Activated naive CD4-positive, alpha-beta T cell treated with anti-CD3 and anti-CD28 coated beads, Interleukin-2, amount 50 U/mL, for 16 hours (primary cell): Measurements from ENCODE around the gene PACS1.
"Not testable (repeated sequence)": the region's sequence is repeated elsewhere in the genome, so short reads cannot be mapped to it uniquely, and the experiment has no call there.

ENCODE experiments used
- DNase-seq: peaks from one replicate; pipeline ENCODE4 v3.0.0-alpha.2; 2020

The PACS1 gene

GRCh38 chr11:66262696-66263095 is 192.6 kb downstream of the PACS1 start:
- DNase-seq: no peak

- DNase-seq: no peak
Observed at GRCh38 chr11:66263231-66263630, 193.2 kb downstream of the PACS1 start.

GRCh38 chr11:66263785-66264184 is 193.7 kb downstream of the PACS1 start:
- DNase-seq: no peak

GRCh38 chr11:66264383-66264782 is 194.3 kb downstream of the PACS1 start:
- no peak for DNase-seq

- DNase-seq: peak; percentile 43
Observed at GRCh38 chr11:66264914-66265313, 194.8 kb downstream of the PACS1 start.

GRCh38 chr11:66265531-66266377 is 195.7 kb downstream of the PACS1 start:
- no peak for DNase-seq

GRCh38 chr11:66266378-66267038 is 196.4 kb downstream of the PACS1 start:
- no peak for DNase-seq

- no peak for DNase-seq
Observed at GRCh38 chr11:66267039-66267378, 196.9 kb downstream of the PACS1 start.

- DNase-seq: peak; percentile 85
Observed at GRCh38 chr11:66267379-66268243, 197.5 kb downstream of the PACS1 start.

GRCh38 chr11:66268244-66268951 is 198.3 kb downstream of the PACS1 start, which contains the start of gene RAB1B:
TSS of gene RAB1B (plus strand) at chr11:66268639. CDS start at chr11:66268680, 41 bp downstream.
- DNase-seq: peak; percentile 99

- no peak for DNase-seq
Observed at GRCh38 chr11:66268952-66269905, 199.2 kb downstream of the PACS1 start.

- no peak for DNase-seq
Observed at GRCh38 chr11:66271816-66272215, 201.7 kb downstream of the PACS1 start.

GRCh38 chr11:66272596-66272995 is 202.5 kb downstream of the PACS1 start:
- no peak for DNase-seq

GRCh38 chr11:66274219-66274618 is 204.1 kb downstream of the PACS1 start:
- no peak for DNase-seq

GRCh38 chr11:66275396-66275795 is 205.3 kb downstream of the PACS1 start:
- DNase-seq: no peak

- no peak for DNase-seq
Observed at GRCh38 chr11:66275984-66276612, 206.0 kb downstream of the PACS1 start.

GRCh38 chr11:66276619-66277018 is 206.5 kb downstream of the PACS1 start:
- not testable (repeated sequence) for DNase-seq

GRCh38 chr11:66277064-66277463 is 207.0 kb downstream of the PACS1 start:
- DNase-seq: not testable (repeated sequence)

- peak; percentile 57 for DNase-seq
Observed at GRCh38 chr11:66277471-66278362, 207.6 kb downstream of the PACS1 start, which contains the start of gene CNIH2. TSS of gene CNIH2 (plus strand) at chr11:66278175. CDS start at chr11:66278457, 282 bp downstream.
